Adipose tissue (tissue), 3 donors: ENCODE data around the gene REXO5. TPM values are rescaled to one million over a fixed set of nuclear protein-coding genes. Genes with fewer than 3 reads are reported as not detected.

Experiments
- H3K27ac ChIP-seq: one replicate; pipeline ENCODE4 v1.5.1; 2013; ENCODE audit warnings: low read depth, low read length
- WGBS, 3 donors: extraction: QIAGEN DNeasy Blood & Tissue Kit; methylation state at CpG; one replicate each; pipeline ENCODE4 v1.1.7; 2013; 5-methylcytosine and 5-hydroxymethylcytosine counted together
- polyA plus RNA-seq, 3 donors: library from polyadenylated mRNA; stranded (reverse); fragments of 200-250 nt; gene quantifications; one replicate each; pipeline ENCODE4 v1.2.3, GENCODE V29; 2013
- donor health status: healthy with polysubstance abuse.
- donor health status: Bipolar disorder and iron deficiency.
- donor health status: healthy.

Gene REXO5
- polyA plus RNA-seq, 3 donors, result 1.3 to 3.1 (median 2.4) TPM

- 0 to 66% (median 0%) methylated on average over 1 of the region's 1 CpG for WGBS, 3 donors
- no peak overlapping the region for H3K27ac ChIP-seq
These were observed 80.0 kb downstream of the REXO5 start for GRCh38 chr16:20886320-20886719.

- no peak overlapping the region for H3K27ac ChIP-seq
- 95 to 98% (median 95%) methylated on average over 1 of the region's 1 CpG for WGBS, 3 donors
These were observed 80.9 kb downstream of the REXO5 start for GRCh38 chr16:20887207-20887606.

GRCh38 chr16:20889625-20890275 lies 83.4 kb downstream of the REXO5 start:
- 85 to 92% (median 88%) methylated on average over 4 of the region's 4 CpGs for WGBS, 3 donors

DNA sequence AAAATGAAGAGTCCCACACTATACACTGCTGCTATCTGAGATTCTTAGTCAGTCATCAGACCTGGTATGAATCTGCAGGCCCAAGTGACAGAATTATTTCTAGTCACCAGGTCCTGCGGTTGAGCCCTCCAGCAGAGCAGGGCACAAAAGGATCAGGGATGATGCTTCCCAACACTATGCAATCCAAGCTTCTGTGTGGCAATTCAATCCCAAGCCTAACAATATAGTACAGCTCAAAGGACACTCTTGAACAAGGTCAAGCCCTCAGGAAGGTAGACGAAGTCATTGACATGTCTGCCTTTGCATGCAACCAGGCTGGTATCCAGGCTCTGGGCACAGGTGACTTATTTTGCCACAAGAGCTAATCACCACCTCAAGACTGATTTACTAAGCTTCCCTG lies 88.1 kb downstream of the REXO5 start:
- WGBS, 3 donors, result 77 to 95% (median 93%) methylated on average over 2 of the region's 2 CpGs
- no peak overlapping the region for H3K27ac ChIP-seq

More at GRCh38 chr16:20889625-20890275, 83.4 kb downstream of the REXO5 start:
- no peak overlapping the region for H3K27ac ChIP-seq

GRCh38 chr16:20897253-20897897 lies 91.0 kb downstream of the REXO5 start:
- H3K27ac ChIP-seq, result no peak overlapping the region
- 83 to 89% (median 87%) methylated on average over 4 of the region's 4 CpGs for WGBS, 3 donors

GRCh38 chr16:20897922-20898321 lies 91.6 kb downstream of the REXO5 start:
- WGBS, 3 donors, result 67 to 84% (median 76%) methylated on average over 3 of the region's 3 CpGs

DNA sequence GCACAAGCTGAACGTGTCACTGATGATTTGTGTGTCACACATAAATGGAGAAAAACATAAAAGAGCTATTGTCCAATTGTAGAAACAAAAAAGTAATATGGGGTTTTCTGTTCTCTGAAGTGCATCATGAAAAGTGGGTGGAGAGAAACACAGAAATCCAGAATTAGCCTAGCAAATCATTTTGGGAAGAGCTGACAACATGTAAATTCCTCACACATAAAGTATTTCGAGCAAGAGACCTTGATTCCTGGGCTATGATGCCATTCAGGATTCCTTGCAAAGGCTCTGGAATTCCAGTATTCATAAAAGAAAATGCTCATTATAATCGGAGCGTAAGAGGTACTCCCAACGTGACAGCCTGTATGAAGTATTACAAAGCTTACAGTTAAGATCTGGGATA lies 92.7 kb downstream of the REXO5 start:
- 7 to 26% (median 23%) methylated on average over 5 of the region's 5 CpGs for WGBS, 3 donors
- peak overlapping the region; percentile 56 for H3K27ac ChIP-seq

More at GRCh38 chr16:20897922-20898321, 91.6 kb downstream of the REXO5 start:
- H3K27ac ChIP-seq, result no peak overlapping the region

Other genes with a start within 250 kb of the REXO5 start
- gene ACSM2B, start 230.2 kb upstream of the REXO5 start, polyA plus RNA-seq, result under 1 TPM; 0.16 to 0.34 (median 0.22) TPM
- gene ACSM1, start 108.8 kb upstream of the REXO5 start, polyA plus RNA-seq, result under 1 TPM; 0.06 to 0.56 (median 0.52) TPM
- 10 to 100 TPM; 11.7 to 16.2 (median 16.0) TPM for gene THUMPD1, start 64.7 kb upstream of the REXO5 start, polyA plus RNA-seq
- gene ACSM3, start 42.5 kb upstream of the REXO5 start, polyA plus RNA-seq, result 10 to 100 TPM in 2 of 3 donors, 1 to 10 TPM in 1; 5.9 to 33.1 (median 14.4) TPM
- gene ERI2, start 55 bp upstream of the REXO5 start, polyA plus RNA-seq, result 10 to 100 TPM in 1 of 3 donors, 1 to 10 TPM in 2; 8.2 to 10.7 (median 8.5) TPM
- gene DCUN1D3, start 93.8 kb downstream of the REXO5 start, polyA plus RNA-seq, result 10 to 100 TPM in 2 of 3 donors, 1 to 10 TPM in 1; 2.0 to 18.3 (median 18.3) TPM
- 10 to 100 TPM; 26.9 to 76.0 (median 61.2) TPM for gene LYRM1, start 94.2 kb downstream of the REXO5 start, polyA plus RNA-seq